GM18907 (cell line): Measurements from ENCODE around the gene HYDIN.

Source experiments
- ATAC-seq: cut with Tn5 transposase; IDR thresholded peaks from one replicate; pipeline ENCODE4 v1.9.1; 2021; ENCODE audit warnings: mild to moderate bottlenecking, moderate library complexity; ENCODE audit not compliant: unreplicated experiment

HYDIN gene

DNA sequence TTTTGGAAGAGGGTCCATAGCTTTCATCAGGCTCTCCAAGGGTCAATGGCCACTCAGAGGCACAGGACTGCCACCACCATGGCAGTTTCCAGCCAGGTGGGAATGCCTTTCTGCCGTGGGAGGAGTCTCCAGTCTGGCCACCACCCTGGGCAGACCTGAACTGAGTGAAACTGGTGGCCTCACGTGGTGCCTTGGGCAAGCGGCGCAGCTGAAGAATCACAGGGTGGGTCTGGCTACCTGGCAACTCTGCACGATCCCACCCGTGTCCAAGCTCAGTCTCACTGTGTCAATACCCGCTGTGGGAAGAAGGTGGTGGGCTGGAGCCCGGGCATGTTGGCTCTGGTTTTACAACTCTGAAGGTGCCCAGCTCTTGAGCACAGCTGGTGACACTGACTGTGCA is 461.4 kb downstream of the HYDIN start:
- no peak for ATAC-seq

DNA sequence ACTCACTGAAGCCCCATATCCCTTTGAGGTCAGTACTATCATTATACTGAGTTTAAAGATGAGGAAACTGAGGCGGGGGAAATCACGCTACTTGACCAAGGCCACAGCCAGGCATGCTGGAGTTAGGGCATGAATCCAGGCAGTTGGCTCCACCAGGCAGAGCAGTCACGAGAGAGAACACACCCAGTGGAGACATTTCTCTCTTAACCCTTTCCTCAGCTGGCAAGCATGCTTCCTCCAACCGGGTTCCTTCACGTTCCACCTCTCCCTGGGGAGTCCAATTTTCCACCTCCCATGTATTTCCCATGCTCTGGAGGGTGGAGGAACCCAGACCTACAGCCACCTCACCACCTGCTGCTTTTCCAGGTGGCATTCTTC is 462.3 kb downstream of the HYDIN start:
- ATAC-seq: no peak

DNA sequence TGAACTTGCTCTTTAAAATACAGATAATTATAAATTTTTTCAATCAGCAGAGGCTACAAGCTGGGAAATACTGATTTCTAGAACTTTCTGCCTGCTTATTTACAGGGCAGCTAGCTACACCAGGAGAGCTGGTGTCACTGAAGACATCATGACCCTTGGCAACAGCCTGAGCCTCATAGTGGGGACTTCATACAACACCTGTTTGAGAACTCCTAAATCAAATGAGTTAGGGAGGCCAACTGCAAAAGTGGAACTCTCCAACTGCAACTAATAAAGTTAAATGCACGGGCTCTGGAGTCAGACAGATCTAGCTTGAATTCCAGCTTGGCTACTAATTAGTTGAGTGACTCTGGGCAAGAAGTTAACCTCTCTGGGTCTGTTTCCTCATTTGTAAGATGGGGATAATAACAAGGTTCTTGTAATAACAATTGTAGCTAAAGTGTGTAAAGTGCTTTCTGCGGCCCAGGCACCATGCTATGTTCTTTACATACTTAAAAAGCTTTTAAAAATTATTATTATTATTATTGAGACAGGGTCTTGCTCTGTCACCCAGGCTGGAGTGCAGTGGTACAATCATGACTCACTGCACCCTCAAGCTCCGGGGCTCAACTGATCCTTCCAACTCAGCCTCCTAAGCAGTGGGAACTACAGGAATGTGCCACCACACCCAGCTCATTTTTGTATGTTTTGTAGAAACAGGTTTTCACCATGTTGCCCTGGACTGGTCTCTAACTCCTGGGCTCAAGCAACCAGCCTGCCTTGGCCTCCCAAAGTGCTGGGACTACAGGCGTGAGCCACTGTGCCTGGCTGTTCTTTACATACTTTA is 462.9 kb downstream of the HYDIN start:
- no peak for ATAC-seq

DNA sequence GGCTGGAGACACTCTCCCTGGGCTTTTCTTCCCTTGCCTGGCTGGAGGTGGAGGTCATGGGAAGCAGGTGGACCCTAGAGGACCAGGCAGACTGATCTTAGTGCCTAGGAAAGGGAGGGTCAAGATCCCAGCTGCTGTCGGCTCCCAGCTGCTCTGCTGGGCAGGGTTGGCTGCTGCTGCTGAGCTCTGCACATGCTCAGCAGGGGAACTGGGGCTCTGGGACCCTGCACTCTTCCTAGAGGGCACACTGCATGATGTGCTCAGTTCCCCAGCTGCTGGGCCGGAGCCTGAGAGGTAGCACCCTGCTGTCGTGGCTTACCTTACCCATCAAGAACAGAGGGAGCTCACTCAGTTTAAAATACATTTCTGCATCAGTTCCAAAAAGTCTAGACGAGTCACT is 463.9 kb downstream of the HYDIN start:
- ATAC-seq: no peak

DNA sequence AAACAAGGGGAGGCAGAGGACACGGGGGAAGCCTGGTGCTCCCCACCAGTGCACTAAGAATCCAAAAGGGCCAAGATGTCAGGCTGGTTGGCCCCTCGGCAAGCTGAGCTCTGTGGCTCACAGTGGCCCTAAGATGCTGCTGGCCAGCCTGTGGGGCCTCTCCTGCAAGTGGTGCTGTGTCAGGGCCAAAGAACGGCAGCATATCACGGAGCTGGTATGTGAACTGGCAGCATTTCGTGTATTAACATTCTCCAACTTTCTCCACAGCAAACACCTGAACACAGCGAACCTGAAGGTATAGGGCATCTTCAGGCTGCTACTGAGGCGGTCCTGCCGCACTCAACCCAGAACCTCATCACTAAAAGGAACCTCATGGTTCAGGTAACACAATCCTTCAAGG is 464.3 kb downstream of the HYDIN start:
- no peak for ATAC-seq

DNA sequence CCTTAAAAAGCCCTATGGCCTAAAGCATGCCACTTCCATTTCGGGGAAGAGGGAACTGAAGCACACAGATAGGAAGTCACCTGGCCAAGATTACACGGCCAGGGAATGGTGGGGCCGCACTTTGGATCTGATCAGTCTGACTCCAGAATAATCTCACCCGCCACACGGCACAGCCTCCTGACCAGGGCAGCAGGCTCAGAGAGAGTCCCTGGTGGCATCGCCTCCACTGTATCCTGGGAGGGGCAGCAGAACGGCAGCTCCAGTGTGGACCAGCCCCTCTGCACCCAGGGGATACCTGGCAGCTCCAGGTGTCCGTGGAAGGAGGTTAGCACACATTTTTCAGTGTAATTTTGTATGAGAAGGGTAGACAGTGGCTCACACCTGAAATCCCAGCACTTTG is 465.0 kb downstream of the HYDIN start:
- no peak for ATAC-seq

DNA sequence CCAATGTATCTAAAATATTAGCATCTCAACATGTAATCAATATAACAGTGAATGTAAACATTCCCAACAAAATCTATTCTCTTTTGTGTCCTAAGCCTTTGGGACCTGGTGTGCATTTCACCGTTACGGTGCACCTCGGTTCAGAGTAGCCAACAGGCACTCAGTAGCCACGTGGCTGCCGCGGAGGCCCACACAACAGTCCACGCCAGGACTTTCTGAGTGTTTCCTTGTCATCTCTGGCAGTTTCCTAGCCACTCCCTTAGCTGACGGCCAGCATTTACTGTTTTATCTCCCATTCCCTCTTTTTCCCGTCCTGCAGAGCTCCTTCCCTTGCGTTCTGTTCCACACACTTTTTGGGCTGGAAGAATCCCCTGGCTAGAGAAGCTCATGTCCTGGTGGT is 465.9 kb downstream of the HYDIN start:
- no peak for ATAC-seq

DNA sequence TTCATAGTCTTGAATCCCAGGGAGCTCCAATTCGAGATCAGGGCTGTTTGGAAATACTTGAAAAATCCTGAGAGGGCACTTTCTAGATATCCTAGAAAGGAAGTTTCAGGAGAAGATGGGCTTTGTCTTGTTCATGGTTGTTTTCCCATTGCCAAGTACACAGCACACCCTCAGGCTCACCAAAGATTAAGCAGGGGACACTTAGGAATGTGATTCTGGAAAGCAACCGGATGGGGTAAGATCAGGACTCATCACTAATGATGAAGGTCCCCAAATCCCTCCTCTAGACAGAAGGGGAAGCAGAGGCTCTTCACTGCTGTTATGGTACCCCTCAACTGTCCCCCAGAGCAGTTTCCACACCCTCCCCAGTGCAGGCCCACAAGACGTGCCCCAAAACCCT is 470.3 kb downstream of the HYDIN start:
- no peak for ATAC-seq

DNA sequence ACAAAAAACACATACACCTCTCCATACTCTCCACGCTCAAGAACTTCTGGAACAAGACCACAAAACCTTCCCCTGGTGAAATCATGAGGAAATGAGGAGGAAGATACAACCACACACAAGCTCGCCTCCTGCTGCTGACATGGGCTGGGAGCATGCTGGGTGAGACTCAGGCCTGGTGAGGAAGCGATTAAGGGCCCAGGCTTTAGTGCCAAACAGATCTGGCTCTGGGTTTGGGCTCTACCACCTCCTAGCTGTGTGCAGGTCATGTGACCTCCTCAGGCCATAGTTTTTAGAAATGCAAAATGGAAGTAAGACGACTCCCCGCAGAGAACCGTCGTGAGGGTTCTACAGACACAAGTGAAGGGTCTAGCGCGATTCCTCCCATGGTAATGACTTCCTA is 470.9 kb downstream of the HYDIN start:
- ATAC-seq: no peak

DNA sequence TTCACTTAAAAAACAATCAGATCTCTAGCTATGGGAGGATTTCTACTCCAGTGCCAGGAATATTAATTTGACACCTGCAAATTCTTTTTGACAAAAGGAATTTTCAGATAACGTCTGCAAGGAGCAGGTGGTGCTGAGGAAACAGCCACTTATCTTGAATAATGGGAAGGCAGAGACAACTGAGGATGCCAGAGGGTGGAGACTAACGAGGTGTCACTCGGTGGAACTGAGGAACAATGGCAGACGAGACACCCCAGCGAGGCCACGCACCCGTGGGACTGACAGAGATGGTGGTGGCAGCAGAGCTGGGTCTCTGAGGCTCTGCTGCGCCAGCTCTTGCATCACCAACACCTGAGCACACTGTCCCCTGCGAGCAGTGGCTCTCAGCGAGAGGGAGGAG is 471.7 kb downstream of the HYDIN start:
- ATAC-seq: no peak
